ENCODE results near the gene CTNND2.

CTNND2 gene

GRCh38 chr5:11760934-11761603 lies 143.2 kb downstream of the CTNND2 start:
- no peak for DNase-seq

GRCh38 chr5:11758321-11758720 lies 145.9 kb downstream of the CTNND2 start:
- DNase-seq, result no peak

DNA sequence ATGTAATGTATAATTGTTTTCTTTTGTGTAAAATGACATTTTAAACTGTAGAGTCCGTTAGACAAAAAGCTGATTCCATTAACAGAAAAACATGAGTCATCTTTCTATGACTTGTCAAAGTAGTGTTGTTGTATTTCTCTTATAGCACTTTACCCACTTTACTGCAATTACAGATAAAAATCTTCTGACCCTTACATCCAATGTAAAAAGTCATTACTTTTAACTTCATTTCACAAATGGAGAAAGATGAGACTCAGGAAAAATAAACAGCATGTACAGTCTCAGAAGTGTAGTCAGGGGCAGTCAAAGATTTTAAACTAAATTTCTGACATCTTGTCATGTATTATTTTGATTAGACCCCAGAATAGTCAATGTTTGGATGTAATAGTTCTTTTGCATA lies 146.6 kb downstream of the CTNND2 start:
- DNase-seq, result no peak

- no peak for DNase-seq
These were observed 167.2 kb downstream of the CTNND2 start for GRCh38 chr5:11737010-11737409.

DNA sequence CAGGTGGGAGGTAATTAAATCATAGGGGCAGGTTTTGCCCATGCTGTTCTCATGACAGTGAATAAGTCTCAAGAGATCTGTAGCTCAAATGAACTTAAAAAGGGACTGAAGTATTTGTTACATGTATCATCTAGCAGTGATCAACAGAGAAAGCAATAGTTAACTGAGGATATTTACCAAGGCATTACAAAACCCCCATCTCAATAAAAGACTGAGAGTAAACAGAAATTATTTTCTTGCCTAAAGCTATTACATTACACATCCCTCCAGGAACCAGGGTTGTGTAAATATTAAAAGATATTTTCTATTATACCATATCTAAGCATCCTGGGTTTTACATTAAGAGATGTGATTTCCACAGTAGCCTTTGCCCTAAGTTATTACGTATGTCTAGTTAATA lies 169.9 kb downstream of the CTNND2 start:
- DNase-seq, result no peak

DNA sequence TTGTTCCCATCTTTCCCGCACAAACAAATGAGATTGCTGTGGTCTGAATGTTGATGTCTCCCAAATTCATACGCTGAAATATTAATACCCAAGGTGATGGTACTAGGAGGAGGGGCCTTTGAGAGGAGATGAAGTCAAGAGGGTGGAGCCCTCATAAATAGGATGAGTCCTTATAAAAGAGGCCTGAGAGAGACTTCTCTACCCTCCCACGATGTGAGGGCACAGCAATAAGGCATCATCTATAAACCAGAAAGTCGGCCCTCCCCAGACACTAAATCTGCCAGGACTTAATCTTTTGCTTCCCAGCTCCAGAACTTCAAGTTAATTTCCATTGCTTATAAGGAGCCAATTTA lies 170.4 kb downstream of the CTNND2 start:
- DNase-seq, result no peak

DNA sequence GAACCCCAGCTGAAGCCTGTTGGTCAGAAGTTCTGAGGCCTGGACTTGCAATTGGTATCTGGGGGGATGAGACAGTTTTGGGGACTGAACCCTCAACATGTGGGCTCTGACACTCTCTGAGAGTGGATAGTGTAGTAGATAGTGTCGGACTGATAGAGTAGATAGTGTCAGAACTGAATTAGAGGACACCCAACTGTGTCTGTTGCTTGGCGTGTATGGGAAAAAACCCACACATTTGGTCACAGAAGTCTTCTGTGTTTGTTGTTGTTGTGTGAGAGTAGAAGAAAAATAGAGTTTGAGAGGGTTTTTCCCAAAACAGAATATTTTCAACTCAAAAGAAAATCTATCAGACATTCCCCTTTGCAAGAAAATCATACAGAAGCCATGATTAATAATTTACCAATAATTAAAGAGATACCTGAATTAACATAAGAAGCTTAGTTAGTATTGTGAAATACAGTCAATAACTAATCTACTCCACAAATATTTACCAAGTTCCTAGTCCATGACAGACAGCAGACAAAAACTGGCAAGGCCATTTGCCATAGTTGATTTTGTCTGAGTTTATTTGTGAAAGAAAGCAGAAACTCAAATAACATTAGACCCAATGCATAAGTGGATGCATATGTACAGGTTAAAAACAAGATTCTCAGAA lies 170.9 kb downstream of the CTNND2 start:
- DNase-seq, result no peak

GRCh38 chr5:11724940-11725339 lies 179.3 kb downstream of the CTNND2 start:
- DNase-seq, result no peak

DNA sequence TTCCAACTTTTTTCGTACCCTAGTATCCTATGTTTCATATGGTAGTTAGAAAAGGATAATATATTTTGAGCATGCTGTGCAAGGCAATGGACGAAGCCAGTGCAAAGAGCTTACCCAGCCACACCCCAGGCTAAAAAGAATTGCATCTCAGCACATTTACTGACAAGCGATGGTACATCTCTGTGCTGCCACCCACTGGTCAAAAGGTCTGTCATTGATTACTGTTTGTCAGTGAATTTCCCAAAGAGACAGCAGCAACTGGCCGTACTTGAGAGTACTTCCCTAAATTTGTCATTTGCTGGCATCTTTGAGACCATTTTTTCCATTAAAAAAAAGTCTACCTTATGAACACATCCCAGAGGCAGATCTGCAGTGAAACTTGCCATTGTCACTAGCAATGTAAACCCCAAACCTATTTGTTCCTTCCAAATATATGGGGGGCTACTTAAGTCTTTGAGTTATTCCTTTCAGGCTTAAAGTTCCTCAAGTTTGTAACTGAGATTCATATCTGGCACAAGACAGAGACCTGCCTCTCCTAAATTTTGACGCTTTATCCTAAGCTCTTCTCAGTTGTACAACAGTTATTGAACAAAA lies 184.3 kb downstream of the CTNND2 start:
- peak; percentile 40 for DNase-seq

DNA sequence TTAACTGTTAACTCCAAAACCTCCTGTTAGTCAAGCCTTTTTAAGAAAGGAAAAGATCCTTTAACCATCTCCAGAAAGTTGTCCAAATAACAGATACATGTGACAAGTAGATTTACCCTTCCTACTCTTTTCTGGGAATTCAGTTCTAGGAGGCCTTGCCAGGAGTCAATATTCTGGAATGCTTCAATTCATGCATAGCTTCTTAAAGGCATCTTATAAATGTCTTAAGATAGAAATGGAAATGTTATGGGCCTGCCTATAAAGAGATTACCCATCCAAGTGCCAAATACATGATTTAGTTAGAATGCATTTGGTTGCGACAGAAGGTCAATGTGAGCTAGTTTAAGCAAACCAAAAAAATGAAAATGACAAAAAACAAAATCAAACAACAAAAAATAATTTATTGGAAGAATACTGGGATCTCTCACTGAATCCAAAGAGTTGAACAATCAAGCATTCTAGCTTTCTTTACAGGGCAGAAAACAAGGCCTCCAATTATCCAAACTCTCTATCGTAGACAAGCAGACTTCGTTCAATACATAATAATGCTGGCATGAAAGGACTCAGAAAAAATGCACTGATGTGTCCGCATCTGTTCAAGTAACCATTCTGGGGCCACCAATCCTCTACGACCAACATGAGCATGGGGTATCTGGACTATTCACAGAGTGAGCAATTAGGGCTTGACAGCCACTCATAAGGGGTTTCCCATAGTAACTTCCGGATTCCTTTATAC lies 188.6 kb downstream of the CTNND2 start:
- no peak for DNase-seq

- no peak for DNase-seq
These were observed 192.3 kb downstream of the CTNND2 start for GRCh38 chr5:11711932-11712331.

DNA sequence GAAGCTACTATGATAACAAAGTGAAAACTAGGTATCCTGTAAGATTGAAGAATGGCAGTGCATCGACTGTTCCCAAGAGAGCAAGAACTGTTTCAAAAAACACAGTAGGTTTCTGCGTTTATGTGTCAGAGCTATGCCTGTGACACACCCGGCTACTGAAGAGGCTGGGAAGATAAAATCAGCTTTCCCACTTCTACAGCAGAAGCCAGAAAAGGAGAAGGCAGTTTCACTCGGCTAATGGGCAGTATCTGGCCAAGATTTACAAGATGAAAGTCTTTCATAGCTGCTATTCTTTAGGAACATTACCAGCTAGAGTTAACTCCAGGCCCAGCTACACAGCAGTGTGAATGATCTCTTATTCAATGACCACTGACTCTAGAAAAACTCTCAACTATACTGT lies 195.2 kb downstream of the CTNND2 start:
- no peak for DNase-seq

GRCh38 chr5:11704916-11705315 lies 199.3 kb downstream of the CTNND2 start:
- no peak for DNase-seq

DNA sequence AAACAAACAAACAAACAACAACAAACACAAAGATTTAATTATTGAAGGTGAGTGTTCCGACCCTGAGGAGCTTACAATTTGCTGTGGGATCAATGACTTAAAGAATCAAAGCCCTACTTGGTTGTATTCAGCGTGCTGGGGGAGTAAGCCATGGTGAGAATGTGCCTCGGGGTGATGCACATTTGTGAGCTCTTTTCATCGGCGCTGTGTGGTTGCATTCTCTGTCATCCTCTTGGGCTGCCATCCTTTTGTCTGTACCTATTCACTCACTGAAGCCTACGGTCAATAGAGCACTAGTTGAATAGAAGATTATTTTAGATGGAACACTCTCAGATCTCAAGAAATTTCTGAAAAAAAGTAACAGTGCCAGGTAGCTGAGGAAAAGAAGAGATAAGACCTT lies 203.9 kb downstream of the CTNND2 start:
- DNase-seq, result no peak

DNA sequence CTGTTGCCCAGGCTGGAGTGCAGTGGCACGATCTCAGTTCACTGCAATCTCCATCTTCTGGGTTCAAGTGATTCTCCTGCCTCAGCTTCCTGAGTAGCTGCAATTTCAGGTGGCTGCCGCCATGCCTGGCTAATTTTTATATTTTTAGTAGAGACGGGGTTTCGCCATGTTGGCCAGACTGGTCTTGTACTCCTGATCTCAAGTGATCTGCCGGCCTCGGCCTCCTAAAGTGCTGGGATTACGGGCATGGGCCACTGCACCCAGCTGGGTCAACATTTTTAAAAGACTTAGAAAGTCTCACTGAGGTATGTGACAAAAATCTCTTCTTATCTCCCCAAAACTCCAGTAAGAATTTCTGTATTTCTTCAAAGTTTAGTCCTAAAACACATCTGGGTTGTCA lies 211.6 kb downstream of the CTNND2 start:
- DNase-seq, result no peak

GRCh38 chr5:11687498-11687897 lies 216.7 kb downstream of the CTNND2 start:
- no peak for DNase-seq

- no peak for DNase-seq
These were observed 219.6 kb downstream of the CTNND2 start for GRCh38 chr5:11684607-11685006.

DNA sequence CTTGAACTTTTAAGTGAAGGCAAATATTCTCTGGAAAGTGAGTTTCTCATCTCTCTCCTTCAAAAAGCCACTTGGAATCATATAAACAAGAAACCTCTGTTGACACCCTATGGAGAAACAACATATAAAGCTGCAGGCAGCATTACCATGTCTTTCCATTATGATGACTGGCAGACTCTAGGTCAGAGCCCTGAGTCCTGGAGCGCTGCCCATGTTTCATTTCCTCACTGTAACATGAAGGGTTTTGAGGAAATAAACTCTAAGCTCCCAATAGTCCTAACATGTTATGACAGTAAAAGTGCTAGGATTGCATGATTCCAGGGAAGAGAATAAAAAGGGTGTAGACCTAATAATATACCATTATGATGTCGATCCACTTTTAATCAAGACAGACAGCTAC lies 220.6 kb downstream of the CTNND2 start:
- DNase-seq, result no peak

- DNase-seq, result no peak
These were observed 222.4 kb downstream of the CTNND2 start for GRCh38 chr5:11681796-11682195.

DNA sequence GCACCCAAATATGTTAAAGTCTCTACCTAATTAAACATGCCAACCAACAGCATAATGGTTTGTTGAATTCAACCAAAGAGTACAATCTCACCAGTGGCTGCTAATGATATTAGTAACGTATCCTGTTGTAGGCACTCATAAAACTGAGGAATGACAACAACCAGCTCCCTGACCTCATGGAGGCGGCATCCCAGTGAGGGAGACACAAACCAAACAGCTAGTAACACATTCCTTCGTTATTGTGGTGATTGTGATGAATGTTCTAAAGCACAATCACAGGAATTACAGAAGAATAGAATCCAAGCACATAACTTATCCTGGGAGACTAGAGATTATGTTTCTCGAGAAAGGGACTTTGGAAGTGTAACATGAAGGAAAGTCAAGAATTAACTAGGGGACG lies 224.6 kb downstream of the CTNND2 start:
- no peak for DNase-seq

GRCh38 chr5:11675184-11675583 lies 229.1 kb downstream of the CTNND2 start:
- no peak for DNase-seq

- DNase-seq, result no peak
These were observed 231.7 kb downstream of the CTNND2 start for GRCh38 chr5:11672385-11673085.

GRCh38 chr5:11658376-11658775 lies 245.9 kb downstream of the CTNND2 start:
- DNase-seq, result no peak

Data from NCI-H2171 (cell line).